Upper lobe of left lung (tissue), 6 donors: ENCODE measurements around the gene CEP131. TPM values are rescaled to one million over a fixed set of nuclear protein-coding genes. Genes with fewer than 3 reads are reported as not detected.

Experiments
- ATAC-seq, 2 donors: fragments of 200-7000 bp; cut with Tn5 transposase; one replicate each; pipeline ENCODE4 v1.9.1; 2022; ENCODE audit warnings: mild to moderate bottlenecking in 2 of 2, moderate library complexity in 2 of 2; ENCODE audit not compliant: low FRiP score in 2 of 2
- DNase-seq, 2 donors: peaks; one replicate each; pipeline ENCODE4 v3.0.0-alpha.2; 2019 to 2020
- H3K27ac ChIP-seq, 4 donors: fragments of 200-600 bp; sonication (generic); one replicate each; pipeline ENCODE4 v1.5.1; 2016 to 2019
- H3K27me3 ChIP-seq, 4 donors: fragments of 200-600 bp; sonication (generic); one replicate each; pipeline ENCODE4 v1.5.1; 2017 to 2019
- H3K36me3 ChIP-seq, 4 donors: fragments of 200-600 bp; sonication (generic); one replicate each; pipeline ENCODE4 v1.5.1; 2016 to 2019
- H3K4me1 ChIP-seq, 4 donors: fragments of 200-600 bp; sonication (generic); one replicate each; pipeline ENCODE4 v1.5.1; 2018 to 2019
- H3K4me3 ChIP-seq, 4 donors: fragments of 200-600 bp; sonication (generic); one replicate each; pipeline ENCODE4 v1.5.1; 2017 to 2019; ENCODE audit warnings: mild to moderate bottlenecking in 2 of 4, moderate library complexity in 1 of 4
- H3K9me3 ChIP-seq, 4 donors: fragments of 200-600 bp; sonication (generic); one replicate each; pipeline ENCODE4 v1.5.1; 2018 to 2019
- EP300 ChIP-seq, 4 donors: sonication (generic); formaldehyde crosslinking; IDR thresholded peaks; one replicate each; pipeline ENCODE4 v1.5.1; 2017; ENCODE audit warnings: antibody characterized with exemption in 4 of 4, control low read depth in 2 of 4
- POLR2A ChIP-seq, 4 donors: fragments of 450-650 bp; IDR thresholded peaks; one replicate each; pipeline ENCODE4 v1.5.1; 2016 to 2017; ENCODE audit warnings: antibody characterized with exemption in 4 of 4, mild to moderate bottlenecking in 2 of 4
- POLR2AphosphoS5 ChIP-seq, 2 donors: sonication (generic); formaldehyde crosslinking; IDR thresholded peaks; one replicate each; pipeline ENCODE4 v1.5.1; 2017; ENCODE audit warnings: antibody characterized with exemption in 2 of 2
- WGBS, 2 donors: methylation state at CpG; one replicate each; pipeline ENCODE4 v1.1.5; 2017 to 2018; 5-methylcytosine and 5-hydroxymethylcytosine counted together
- total RNA-seq, 6 donors: library from RNA; depleted of rRNA in 4 of 6; stranded (reverse); fragments of >200 nt in 4 of 6; gene quantifications; one replicate each; pipeline versions ENCODE4 v1.1.0 to v1.2.1, GENCODE V29; 2016 to 2021
- TF ChIP-seq, protein P1 (sequence below), 6 experiments: fragments of 450-650 bp in 4 of 6; fragments of 200-600 bp in 2 of 6; sonication (generic) in 2 of 6; IDR thresholded peaks; one replicate each; pipeline ENCODE4 v1.5.1; 2016 to 2019; ENCODE audit warnings: antibody characterized with exemption in 6 of 6
- donor health status: DM: no; HTN: no; CAD: no; lungs with moderate emphysema.
- donor health status: DM: no; HTN: yes; CAD: no; lungs with severe emphysema.

CEP131 gene
- total RNA-seq, 6 donors from 2014 or later: 5.3 to 55.5 (median 12.6) TPM

DNA sequence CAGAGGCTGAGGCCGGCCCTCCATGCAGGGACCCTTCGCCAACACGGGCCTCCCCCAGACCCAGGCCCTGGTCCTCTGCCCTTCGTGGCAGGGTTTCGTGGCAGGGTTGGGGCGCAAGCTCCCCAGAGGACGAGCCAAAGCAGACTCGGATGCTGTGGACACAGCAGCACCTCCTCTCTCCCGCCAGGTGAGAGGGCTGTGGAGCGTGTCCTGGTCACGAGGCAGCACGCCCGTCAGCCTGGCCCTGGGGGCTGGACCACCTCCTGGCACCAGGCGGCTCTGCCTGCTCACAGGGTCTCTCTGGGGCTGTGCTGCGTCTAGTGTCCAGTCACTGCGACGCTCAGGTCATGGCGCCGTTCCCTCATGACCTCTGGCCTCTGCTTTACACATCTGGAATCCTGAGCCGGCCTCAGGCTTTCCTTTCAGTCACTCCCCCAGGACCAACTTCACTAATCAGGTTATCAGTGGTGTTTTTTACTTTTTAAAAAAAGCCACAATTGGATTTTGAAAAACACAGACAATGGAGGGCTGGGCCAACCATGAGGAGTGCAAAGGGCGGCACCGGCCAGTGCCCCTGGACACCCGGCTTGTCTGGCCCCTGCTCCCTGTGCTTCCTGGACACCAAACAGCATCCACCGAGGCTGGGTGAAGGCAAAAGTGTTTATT lies 21.7 kb upstream of the CEP131 start:
- no peaks in the 10 kb centered on the region for H3K9me3 ChIP-seq
- no peak for ATAC-seq
- 74 to 78% methylated on average over 18 to 24 of the region's 24 CpGs for WGBS, 2 donors

DNA sequence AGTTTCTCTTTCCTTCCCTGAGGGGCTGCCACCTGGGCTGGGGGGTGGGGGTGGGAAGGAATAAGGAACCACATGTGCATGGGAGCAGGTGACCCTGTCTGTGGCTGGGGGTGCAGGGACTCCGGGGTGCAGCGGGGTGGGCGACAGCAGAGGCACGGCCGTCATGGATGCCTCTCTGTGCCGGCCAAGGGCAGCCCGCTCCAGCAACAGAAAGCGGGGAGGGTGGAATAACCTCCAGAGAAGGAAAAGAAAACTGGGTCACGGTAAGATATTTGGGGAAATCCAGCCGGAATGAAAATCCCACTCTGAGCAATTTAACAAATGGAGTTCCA lies 20.5 kb upstream of the CEP131 start:
- 87 to 88% methylated on average over 10 of the region's 10 CpGs for WGBS, 2 donors
- H3K36me3 ChIP-seq: peaks cover 0 to 15% (median 4%) of the 10 kb centered on the region in 4 donors

More for the DNA sequence above, 21.7 kb upstream of the CEP131 start:
- Histone ChIP-seq H3K27ac (no peak overlapping the region), H3K27me3 (no peaks in the 10 kb centered on the region), H3K4me3 (no peak overlapping the region), H3K36me3 (peaks cover 0 to 16% (median 5%) of the 10 kb centered on the region in 4 donors), H3K4me1 (peaks cover 8 to 25% (median 10%) of the 10 kb centered on the region in 4 donors)
- DNase-seq: peak in 1 of 2 donors; percentile 72
- TF ChIP-seq EP300 (IDR thresholded peaks at IDR 0.05) (no peak), POLR2AphosphoS5 (IDR thresholded peaks at IDR 0.05) (no peak), POLR2A (IDR thresholded peaks at IDR 0.05) (no peak)
- TF ChIP-seq, protein P1, sequence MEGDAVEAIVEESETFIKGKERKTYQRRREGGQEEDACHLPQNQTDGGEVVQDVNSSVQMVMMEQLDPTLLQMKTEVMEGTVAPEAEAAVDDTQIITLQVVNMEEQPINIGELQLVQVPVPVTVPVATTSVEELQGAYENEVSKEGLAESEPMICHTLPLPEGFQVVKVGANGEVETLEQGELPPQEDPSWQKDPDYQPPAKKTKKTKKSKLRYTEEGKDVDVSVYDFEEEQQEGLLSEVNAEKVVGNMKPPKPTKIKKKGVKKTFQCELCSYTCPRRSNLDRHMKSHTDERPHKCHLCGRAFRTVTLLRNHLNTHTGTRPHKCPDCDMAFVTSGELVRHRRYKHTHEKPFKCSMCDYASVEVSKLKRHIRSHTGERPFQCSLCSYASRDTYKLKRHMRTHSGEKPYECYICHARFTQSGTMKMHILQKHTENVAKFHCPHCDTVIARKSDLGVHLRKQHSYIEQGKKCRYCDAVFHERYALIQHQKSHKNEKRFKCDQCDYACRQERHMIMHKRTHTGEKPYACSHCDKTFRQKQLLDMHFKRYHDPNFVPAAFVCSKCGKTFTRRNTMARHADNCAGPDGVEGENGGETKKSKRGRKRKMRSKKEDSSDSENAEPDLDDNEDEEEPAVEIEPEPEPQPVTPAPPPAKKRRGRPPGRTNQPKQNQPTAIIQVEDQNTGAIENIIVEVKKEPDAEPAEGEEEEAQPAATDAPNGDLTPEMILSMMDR (IDR thresholded peaks at IDR 0.05): no peak

DNA sequence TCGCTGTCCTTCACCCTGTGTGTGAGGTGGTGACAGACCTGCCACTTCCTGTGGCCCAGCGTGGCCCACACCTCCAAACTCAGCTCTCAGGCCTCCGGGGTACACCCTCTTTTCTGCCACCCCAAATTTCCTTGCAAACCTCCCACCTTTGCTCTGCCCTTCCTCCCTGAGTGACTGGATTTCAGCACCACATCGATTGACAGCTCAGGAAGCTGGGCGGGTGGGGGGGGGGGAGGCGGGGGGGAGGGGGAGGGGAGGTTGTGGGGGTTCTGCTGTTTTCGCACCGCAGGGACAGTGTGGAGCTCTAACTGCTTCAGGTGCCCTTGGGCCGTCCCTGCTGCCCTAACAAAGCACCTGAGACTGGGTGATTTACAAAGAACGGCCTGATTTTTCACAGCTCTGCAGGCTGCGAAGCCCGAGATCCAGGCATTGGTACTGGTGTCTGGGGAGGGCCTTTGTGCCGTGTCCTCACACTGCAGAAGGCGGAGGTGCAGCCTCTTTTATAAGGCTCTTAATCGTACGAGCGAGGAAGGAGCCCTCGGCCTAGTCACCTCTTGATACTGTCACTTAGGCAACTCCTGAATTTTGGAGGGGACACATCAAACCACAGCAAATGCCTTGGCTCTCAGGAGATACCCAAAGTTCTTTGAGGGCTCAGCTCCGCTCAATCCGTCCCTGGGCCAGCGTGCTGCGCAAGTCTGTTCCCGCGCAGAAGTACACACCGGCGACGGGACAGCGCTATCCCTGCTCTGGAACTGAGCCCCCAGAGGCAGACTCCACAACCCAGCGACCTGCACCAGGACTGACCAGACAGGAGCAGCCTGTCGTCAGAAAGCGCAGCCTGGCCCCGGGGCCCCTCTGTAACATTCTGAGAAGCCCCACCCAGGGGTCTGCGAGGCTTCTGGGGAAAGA lies 19.9 kb upstream of the CEP131 start:
- TF ChIP-seq POLR2AphosphoS5 (IDR thresholded peaks at IDR 0.05) (no peak), EP300 (IDR thresholded peaks at IDR 0.05) (no peak), POLR2A (IDR thresholded peaks at IDR 0.05) (no peak)
- TF ChIP-seq, protein P1 (IDR thresholded peaks at IDR 0.05): no peak
- 73 to 78% methylated on average over 27 to 33 of the region's 33 CpGs for WGBS, 2 donors
- peaks cover 0 to 15% (median 4%) of the 10 kb centered on the region in 4 donors for H3K36me3 ChIP-seq
- no peak overlapping the region for H3K27ac ChIP-seq
- H3K9me3 ChIP-seq: no peaks in the 10 kb centered on the region
- ATAC-seq: no peak
- peaks cover 15 to 36% (median 18%) of the 10 kb centered on the region in 4 donors for H3K4me1 ChIP-seq
- H3K4me3 ChIP-seq: no peak overlapping the region
- H3K27me3 ChIP-seq: no peaks in the 10 kb centered on the region
- DNase-seq: peak in 1 of 2 donors; percentile 62

More for the DNA sequence above, 20.5 kb upstream of the CEP131 start:
- Histone ChIP-seq H3K27ac (no peak overlapping the region), H3K27me3 (no peaks in the 10 kb centered on the region), H3K4me3 (no peak overlapping the region), H3K4me1 (peaks cover 9 to 30% (median 12%) of the 10 kb centered on the region in 4 donors), H3K9me3 (no peaks in the 10 kb centered on the region)
- TF ChIP-seq, protein P1 (IDR thresholded peaks at IDR 0.05): no peak
- TF ChIP-seq POLR2A (IDR thresholded peaks at IDR 0.05): no peak
- TF ChIP-seq POLR2AphosphoS5 (IDR thresholded peaks at IDR 0.05): no peak
- TF ChIP-seq EP300 (IDR thresholded peaks at IDR 0.05): no peak
- ATAC-seq (no peak), DNase-seq (no peak)

DNA sequence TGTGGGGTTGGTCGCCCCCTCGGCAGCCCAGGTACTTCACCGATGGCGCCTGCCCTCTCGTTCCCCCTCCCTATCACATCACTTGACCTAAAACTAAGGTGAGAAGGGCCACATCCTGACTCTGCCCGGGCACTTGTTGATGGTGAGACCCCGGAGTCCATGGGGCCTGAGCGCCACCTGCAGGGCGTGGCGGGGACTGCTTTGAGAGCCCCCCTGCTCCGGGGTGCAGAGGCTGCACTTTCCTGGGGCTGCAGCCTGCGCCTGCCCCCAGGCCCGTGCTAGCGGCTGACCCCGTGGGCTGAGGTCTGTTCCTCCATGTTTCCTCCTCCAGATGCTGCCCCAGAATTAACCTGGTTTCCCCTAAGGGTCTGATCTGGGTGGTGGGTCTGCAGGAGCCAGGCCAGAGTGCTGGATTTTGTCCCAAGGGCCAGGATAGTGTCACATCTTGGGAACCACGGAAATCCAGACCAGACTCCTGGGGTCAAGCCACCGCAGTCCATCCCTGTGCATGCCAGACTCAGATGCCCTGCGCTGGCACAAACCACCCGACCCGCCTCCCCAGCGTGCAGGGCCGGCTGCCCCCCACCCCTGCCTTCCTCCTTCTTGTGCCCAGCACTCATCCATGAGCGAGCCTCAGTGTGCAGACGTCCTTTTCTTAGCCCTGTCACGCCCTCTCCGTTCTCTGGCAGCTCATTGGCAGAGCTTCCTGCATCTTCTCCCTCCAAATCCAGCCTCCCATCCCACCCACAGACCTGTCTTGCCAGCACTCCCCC lies 19.1 kb upstream of the CEP131 start:
- 52 to 79% methylated on average over 8 to 25 of the region's 26 CpGs for WGBS, 2 donors
- no peak for TF ChIP-seq POLR2A (IDR thresholded peaks at IDR 0.05)
- no peak for TF ChIP-seq POLR2AphosphoS5 (IDR thresholded peaks at IDR 0.05)
- TF ChIP-seq, protein P1 (IDR thresholded peaks at IDR 0.05): peak; percentile 70 to 87 (median 79)
- Histone ChIP-seq H3K27me3 (no peaks in the 10 kb centered on the region), H3K4me1 (peaks cover 22 to 45% (median 26%) of the 10 kb centered on the region in 4 donors), H3K9me3 (no peaks in the 10 kb centered on the region), H3K27ac (no peak overlapping the region), H3K4me3 (no peak overlapping the region), H3K36me3 (peaks cover 0 to 16% (median 4%) of the 10 kb centered on the region in 4 donors)
- DNase-seq (peak; percentile 65 to 94), ATAC-seq (no peak)
